NOMO-1 treated with dmso at 0.1 percent for 144 hours (cell line): ENCODE data around the gene ALDH3A1.
A peak's percentile ranks its signal among the peaks of the same experiment; 100 is the strongest.

Experiments
- DNase-seq: peaks from one replicate; lab custom pipeline; 2025; ENCODE audit not compliant: unreplicated experiment; lab: John Stamatoyannopoulos, UW

The ALDH3A1 gene

GRCh38 chr17:19742495-19742894, 5.6 kb downstream of the ALDH3A1 start:
- DNase-seq, result no peak

- no peak for DNase-seq
Measured at GRCh38 chr17:19741832-19742457, 6.2 kb downstream of the ALDH3A1 start.

GRCh38 chr17:19740933-19741332, 7.2 kb downstream of the ALDH3A1 start:
- no peak for DNase-seq

- DNase-seq, result no peak
Measured at GRCh38 chr17:19739241-19740201, 8.6 kb downstream of the ALDH3A1 start.

- no peak for DNase-seq
Measured at GRCh38 chr17:19738757-19739156, 9.3 kb downstream of the ALDH3A1 start.

- DNase-seq, result no peak
Measured at GRCh38 chr17:19738073-19738449, 10.0 kb downstream of the ALDH3A1 start.

GRCh38 chr17:19737305-19738072, 10.6 kb downstream of the ALDH3A1 start:
- no peak for DNase-seq

GRCh38 chr17:19736071-19736470, 12.0 kb downstream of the ALDH3A1 start:
- DNase-seq, result no peak

GRCh38 chr17:19733953-19734526, 14.1 kb downstream of the ALDH3A1 start:
- no peak for DNase-seq

GRCh38 chr17:19731626-19732025, 16.5 kb downstream of the ALDH3A1 start:
- DNase-seq, result no peak

GRCh38 chr17:19730843-19731242, 17.3 kb downstream of the ALDH3A1 start:
- DNase-seq, result no peak

- no peak for DNase-seq
Measured at GRCh38 chr17:19729900-19730299, 18.2 kb downstream of the ALDH3A1 start.

GRCh38 chr17:19728084-19728495, 20.0 kb downstream of the ALDH3A1 start:
- no peak for DNase-seq

- no peak for DNase-seq
Measured at GRCh38 chr17:19727501-19728078, 20.5 kb downstream of the ALDH3A1 start.

GRCh38 chr17:19726631-19727376, 21.3 kb downstream of the ALDH3A1 start:
- no peak for DNase-seq

GRCh38 chr17:19725486-19725885, 22.6 kb downstream of the ALDH3A1 start:
- no peak for DNase-seq

GRCh38 chr17:19724501-19725420, 23.3 kb downstream of the ALDH3A1 start:
- DNase-seq, result peak; percentile 70

GRCh38 chr17:19723964-19724363, 24.1 kb downstream of the ALDH3A1 start:
- no peak for DNase-seq
